ENCODE results near the gene MINDY4.

MINDY4 gene

DNA sequence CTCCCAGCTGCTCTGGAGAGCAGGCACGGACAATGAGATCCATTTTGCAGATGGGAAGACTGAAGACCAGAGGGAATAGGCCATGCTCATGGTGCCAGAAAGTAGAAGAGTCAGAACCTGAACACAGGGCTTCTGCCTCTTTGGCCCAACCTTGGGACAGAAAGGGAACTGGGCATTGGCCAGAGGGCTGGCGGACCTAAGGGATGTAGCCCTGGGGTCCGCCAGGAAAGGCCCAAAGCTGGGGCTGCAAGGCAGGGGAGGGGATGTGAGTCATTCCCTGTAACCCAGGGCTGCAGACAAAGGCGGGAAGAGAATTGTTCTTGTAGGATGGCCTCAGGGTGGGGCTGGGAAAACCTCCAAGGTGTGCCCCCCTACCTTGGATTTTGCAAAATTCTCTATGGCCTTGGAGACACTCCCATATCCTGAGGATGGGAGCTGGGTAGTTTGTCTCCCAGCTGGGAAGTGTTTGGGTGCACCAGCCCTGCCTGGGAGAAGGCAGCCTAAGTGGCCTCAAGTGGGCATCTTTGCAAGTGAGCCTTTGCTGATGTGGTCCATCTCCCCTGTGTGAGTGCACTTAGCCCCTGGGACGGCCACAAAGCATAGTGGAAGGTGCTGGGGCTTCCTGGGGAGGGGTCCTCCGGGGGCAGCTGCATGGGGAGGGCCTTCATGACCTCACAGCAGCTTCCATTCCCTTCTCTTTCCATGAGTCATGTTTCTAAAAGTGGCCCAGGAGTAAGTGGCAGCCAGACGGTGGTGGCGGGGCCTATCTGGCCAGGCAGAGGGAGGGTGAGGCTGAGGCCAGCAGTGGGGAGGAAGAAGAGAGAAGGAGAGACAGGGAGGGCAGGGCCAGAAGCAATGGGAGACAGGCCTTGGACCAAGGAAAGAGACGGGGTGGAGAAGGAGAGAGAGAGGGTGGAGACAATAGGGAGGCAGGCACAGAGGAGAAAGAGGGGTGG, 149.6 kb downstream of the MINDY4 start:
- no peak for DNase-seq

GRCh38 chr7:30921540-30922401, 150.6 kb downstream of the MINDY4 start:
- DNase-seq = no peak

- no peak for DNase-seq
These were observed 151.4 kb downstream of the MINDY4 start for GRCh38 chr7:30922596-30922995.

GRCh38 chr7:30923009-30923773, 152.0 kb downstream of the MINDY4 start:
- no peak for DNase-seq

DNA sequence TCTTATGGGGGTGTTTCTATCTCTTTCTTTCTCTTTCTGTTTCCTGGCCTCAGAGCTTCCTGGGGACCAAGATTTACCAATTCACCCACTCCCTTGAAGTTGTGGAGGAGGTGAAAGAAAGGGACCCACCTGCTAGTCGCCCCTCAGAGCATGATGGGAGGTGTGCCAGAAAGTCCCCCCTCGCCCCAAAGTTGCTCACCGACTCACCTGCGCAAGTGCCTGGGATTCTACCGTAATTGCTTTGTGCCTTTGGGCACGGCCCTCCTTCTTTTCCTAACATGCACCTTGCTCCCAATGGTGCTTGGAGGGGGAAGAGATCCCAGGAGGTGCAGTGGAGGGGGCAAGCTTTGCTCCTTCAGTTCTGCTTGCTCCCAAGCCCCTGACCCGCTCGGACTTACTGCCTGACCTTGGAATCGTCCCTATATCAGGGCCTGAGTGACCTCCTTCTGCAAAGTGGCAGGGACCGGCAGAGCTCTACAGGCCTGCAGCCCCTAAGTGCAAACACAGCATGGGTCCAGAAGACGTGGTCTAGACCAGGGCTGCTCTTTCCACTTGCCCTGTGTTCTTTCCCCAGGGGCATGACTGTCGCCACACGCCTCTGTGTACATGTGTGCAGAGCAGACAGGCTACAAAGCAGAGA, 152.7 kb downstream of the MINDY4 start:
- DNase-seq = no peak

- DNase-seq = no peak
These were observed 153.4 kb downstream of the MINDY4 start for GRCh38 chr7:30924624-30925023.

GRCh38 chr7:30925117-30925516, 153.9 kb downstream of the MINDY4 start:
- no peak for DNase-seq

- DNase-seq = no peak
These were observed 154.7 kb downstream of the MINDY4 start for GRCh38 chr7:30925913-30926312.

DNA sequence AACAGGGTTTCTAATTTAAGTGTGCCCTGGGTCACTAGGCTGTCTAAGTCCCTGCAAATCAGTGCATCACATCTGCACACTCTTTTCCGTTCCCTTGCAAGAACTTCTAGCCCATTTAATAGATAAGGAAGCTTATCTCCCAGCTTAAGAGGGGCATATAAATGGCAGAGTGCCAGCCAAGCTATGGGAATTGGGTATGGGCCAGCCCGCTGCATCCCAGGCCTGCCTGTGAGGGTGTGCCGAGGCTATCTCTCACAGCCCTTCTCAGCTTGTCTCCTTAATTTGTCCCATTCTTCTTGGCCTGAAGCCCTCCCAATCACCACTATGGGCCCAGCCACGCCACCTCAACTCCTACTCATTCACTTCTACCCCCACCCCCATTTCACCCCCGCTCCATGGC, 155.1 kb downstream of the MINDY4 start:
- DNase-seq = no peak

DNA sequence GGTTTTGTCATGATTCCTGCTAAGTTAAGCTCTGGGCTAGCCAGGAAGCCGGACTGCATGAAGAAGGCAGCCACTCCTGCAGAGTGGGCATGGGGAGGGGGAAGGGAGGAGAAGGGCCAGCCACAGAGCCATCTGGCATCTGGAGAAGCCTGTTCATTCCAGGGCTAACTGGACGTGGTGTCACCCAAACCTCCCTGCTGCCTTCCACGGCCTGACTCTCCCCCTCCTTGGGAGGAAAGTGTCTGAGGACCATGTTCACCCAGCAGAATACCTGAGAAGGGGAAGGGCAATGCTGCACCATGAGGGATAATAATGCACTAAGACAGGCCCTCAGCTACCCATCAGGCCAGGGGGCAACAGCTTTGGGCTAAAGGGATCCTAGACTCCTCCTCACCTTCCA, 155.8 kb downstream of the MINDY4 start:
- no peak for DNase-seq

DNA sequence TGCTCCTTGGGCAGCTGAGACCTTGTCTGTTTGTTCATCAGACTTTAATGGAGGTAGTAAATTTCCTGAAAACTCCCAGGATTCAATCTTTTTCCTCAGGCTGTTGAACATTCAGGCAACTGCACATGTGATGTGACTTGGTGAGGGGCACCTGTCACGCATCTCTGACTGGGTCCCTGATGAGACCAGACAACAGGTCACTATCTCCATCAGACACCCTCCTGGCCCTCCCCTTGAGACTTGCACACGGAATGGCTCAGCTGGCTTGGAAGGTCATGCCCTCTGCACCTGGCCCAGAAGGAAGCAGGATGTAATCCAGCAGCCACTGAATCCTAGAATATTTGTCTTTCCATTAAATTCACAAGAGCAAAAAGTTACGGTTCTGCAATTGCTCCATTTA, 156.3 kb downstream of the MINDY4 start:
- DNase-seq = no peak

GRCh38 chr7:30928254-30928872, 157.1 kb downstream of the MINDY4 start:
- DNase-seq = no peak

GRCh38 chr7:30929686-30930085, 158.5 kb downstream of the MINDY4 start:
- DNase-seq = no peak

- peak; percentile 48 for DNase-seq
These were observed 159.4 kb downstream of the MINDY4 start for GRCh38 chr7:30930621-30931020.

GRCh38 chr7:30931161-30931928, 160.1 kb downstream of the MINDY4 start:
- no peak for DNase-seq

DNA sequence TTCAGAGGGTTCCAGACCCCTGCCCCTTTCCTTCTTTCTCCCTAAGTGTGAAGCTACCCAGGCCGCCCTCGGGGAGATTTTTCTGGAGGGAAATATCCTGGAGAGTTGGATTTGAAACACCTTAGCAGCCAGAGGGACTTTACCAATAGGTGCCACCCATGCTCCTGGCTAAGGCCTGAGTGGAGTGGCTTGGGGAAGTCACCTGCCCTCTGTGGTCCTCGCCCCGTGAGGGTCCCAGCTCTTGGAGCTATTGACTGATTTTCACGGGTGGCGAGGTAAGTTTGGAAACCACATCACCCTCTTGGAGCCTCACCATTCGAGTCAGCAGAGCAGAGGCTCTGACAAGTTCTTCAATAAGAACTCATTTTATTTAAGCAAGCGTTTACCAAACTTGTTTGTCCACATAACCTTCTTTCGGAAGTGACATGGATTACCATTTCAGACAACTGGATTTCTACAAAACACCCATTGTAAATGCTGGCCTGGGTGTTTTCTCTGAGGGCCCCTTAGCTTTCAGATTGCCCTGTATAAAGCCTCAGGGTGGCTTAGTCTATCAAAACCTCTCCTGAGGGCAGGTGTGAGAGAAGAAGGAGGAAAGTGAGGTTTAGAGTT, 160.8 kb downstream of the MINDY4 start:
- no peak for DNase-seq

- no peak for DNase-seq
These were observed 161.3 kb downstream of the MINDY4 start for GRCh38 chr7:30932562-30932961.

DNA sequence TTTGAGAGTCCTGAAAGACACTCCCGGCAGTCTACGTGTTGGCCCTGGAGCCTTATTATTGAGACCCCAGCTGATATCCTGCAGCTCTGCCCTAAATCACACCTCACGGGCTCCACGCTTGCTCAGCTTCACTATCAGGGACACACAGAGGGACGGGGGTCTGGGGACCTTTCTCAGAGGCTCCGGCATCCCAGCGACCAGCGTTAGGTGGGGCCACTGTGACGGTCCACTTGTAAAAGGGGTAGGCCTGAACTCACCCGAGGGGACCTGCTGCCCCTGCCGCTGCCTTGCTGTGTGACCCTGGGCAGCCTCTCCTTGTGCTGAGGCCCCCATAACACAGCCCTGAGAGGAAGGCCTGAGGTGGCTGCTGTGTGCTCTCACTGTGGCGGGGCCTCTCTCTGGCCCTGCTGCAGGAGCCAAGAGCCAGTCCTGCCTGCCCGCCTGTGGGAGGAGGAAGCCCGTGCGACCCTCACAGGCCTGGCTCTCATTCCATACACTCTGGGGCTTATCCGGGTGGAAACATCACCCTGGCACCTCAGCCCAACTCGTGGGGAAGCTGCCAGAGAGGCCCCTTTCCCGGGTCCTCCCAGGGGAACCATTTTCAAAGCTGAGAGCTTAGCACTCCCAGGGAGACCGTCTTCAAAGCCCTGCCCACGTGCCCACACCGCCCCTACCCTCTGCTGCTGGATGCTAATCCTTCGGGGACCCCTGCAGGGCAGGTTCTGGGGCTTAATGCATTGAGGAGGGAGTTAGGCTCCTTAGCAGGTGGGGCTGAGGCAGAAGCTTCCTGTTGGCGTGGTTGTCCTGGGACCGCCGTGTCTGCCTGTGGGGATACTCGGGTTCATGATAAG, 162.1 kb downstream of the MINDY4 start:
- peak; percentile 58 for DNase-seq

DNA sequence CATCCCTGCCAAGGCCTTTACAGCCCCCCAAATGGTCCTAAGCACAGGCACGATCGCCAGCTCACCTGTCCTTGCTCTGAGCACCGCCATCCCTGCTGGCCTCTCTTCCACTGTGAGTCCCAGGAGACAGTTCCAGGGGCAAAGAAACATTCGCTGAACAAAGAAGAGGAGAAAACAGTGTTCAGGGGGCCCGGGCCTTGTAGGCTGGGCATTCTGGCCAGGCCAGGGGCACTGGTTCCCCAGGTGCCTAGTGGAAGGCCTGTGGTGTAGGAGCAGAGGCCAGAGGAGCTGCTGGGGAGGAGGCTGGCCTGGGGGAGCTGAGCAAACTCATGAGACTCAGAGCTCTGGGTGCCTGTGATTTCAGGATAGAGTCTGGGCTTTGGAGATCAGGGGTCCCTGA, 163.0 kb downstream of the MINDY4 start:
- no peak for DNase-seq

Measured in eye (tissue), 1 donor.